CD4-positive, alpha-beta T cell (primary cell): ENCODE results near the gene PPP1R9B. TPM values are rescaled to one million over a fixed set of nuclear protein-coding genes. Genes with fewer than 3 reads are reported as not detected.

Source experiments
- ATAC-seq: fragments of 200-7000 bp; cut with Tn5 transposase; one replicate; pipeline ENCODE4 v1.10.0; 2022; ENCODE audit warnings: mild to moderate bottlenecking; ENCODE audit not compliant: poor library complexity
- CTCF ChIA-PET: fragments of 350-600 bp; sonication (Branson Sonifier 250); formaldehyde crosslinking; loops from one replicate; lab custom pipeline; 2021; ENCODE audit warnings: antibody characterized with exemption, inconsistent platforms; lab: Charles Lee
- POLR2A ChIA-PET: fragments of 350-600 bp; sonication (Branson Sonifier 250); formaldehyde crosslinking; loops from one replicate; lab custom pipeline; 2021; ENCODE audit warnings: antibody characterized with exemption, inconsistent platforms; lab: Charles Lee
- DNase-seq, 14 experiments: peaks; one replicate each; pipeline ENCODE4 v3.0.0-alpha.2; 2013 to 2020; ENCODE audit warnings: mixed read lengths in 2 of 14
- H3K27ac ChIP-seq, 2 donors: one replicate each; pipeline versions ENCODE4 v1.5.1 to v1.7.0; 2013; ENCODE audit warnings: low read length in 2 of 2, low read depth in 1 of 2, mild to moderate bottlenecking in 1 of 2
- H3K27me3 ChIP-seq, 2 experiments: 1 replicate in 1 of 2; 2 replicates in 1 of 2; pipeline versions ENCODE4 v1.6.1 to v1.7.0; 2013; ENCODE audit warnings: low read length in 2 of 2, control low read depth in 1 of 2, mild to moderate bottlenecking in 1 of 2, moderate library complexity in 1 of 2; ENCODE audit not compliant: insufficient read depth in 2 of 2, control insufficient read depth in 1 of 2
- H3K36me3 ChIP-seq: one replicate; pipeline ENCODE4 v1.6.1; 2013; ENCODE audit warnings: low read length, control low read depth; ENCODE audit not compliant: insufficient read depth
- H3K4me1 ChIP-seq: one replicate; pipeline ENCODE4 v1.6.1; 2013; ENCODE audit warnings: low read length, control low read depth; ENCODE audit not compliant: insufficient read depth
- H3K4me3 ChIP-seq: one replicate; pipeline ENCODE4 v1.5.1; 2013; ENCODE audit warnings: mild to moderate bottlenecking, low read length, moderate library complexity
- H3K9me3 ChIP-seq, 2 experiments: 1 replicate in 1 of 2; 2 replicates in 1 of 2; pipeline versions ENCODE4 v1.6.1 to v1.7.0; 2013; ENCODE audit warnings: low read length in 2 of 2, mild to moderate bottlenecking in 2 of 2, control low read depth in 1 of 2, moderate library complexity in 1 of 2; ENCODE audit not compliant: control insufficient read depth in 1 of 2, insufficient read depth in 1 of 2
- H3K27ac Mint-ChIP-seq: one replicate; pipeline ENCODE4 v1.8.0; 2020; ENCODE audit warnings: mixed read lengths
- H3K27me3 Mint-ChIP-seq: one replicate; pipeline ENCODE4 v1.8.0; 2021; ENCODE audit warnings: mixed read lengths
- H3K36me3 Mint-ChIP-seq: one replicate; pipeline ENCODE4 v1.8.0; 2021; ENCODE audit warnings: low read depth, mixed read lengths
- H3K4me1 Mint-ChIP-seq: one replicate; pipeline ENCODE4 v1.8.0; 2021; ENCODE audit warnings: low read depth, mixed read lengths
- H3K4me3 Mint-ChIP-seq: one replicate; pipeline ENCODE4 v1.8.0; 2020; ENCODE audit warnings: mild to moderate bottlenecking, mixed read lengths
- H3K9me3 Mint-ChIP-seq: one replicate; pipeline ENCODE4 v1.8.0; 2020; ENCODE audit warnings: mixed read lengths
- CTCF ChIP-seq: fragments of 200-600 bp; IDR thresholded peaks from one replicate; pipeline ENCODE4 v1.8.0; 2022; ENCODE audit warnings: antibody characterized with exemption, mild to moderate bottlenecking
- intact Hi-C, 2 experiments: fragments of 100-400 bp; cut with DNase I in 1 of 2; cut with micrococcal nuclease in 1 of 2; formaldehyde crosslinking; loops; one replicate each; pipeline versions ENCODE4 v1.15.1 to v1.9.0; 2023 to 2025; cut with DNase I, micrococcal nuclease
- total RNA-seq, 174 experiments: library from RNA in 2 of 174; stranded (reverse) in 2 of 174; gene quantifications; one replicate each; pipeline ENCODE4 v1.2.3 and lab custom pipeline; 2021 to 2026

PPP1R9B gene
- total RNA-seq, 2 experiments from 2014 or later, result 53.4 to 55.7 TPM

GRCh38 chr17:50173335-50173941 is 23.0 kb upstream of the PPP1R9B start:
- H3K9me3 ChIP-seq, result no peaks in the 10 kb centered on the region
- DNase-seq (no peak), ATAC-seq (no peak)
- no peaks in the 10 kb centered on the region for H3K36me3 Mint-ChIP-seq
- peaks cover 18% of the 10 kb centered on the region for H3K4me1 Mint-ChIP-seq
- no peak for TF ChIP-seq CTCF
- no peak overlapping the region for H3K27ac ChIP-seq
- no peaks in the 10 kb centered on the region for H3K9me3 Mint-ChIP-seq
- POLR2A ChIA-PET, result no interaction called here
- H3K27me3 Mint-ChIP-seq, result no peaks in the 10 kb centered on the region
- intact Hi-C loops, result no loop called here
- peaks cover 22% of the 10 kb centered on the region for H3K4me1 ChIP-seq
- H3K27ac Mint-ChIP-seq, result no peak overlapping the region
- H3K4me3 ChIP-seq, result no peak overlapping the region
- no peaks in the 10 kb centered on the region for H3K27me3 ChIP-seq
- H3K36me3 ChIP-seq, result no peaks in the 10 kb centered on the region
- CTCF ChIA-PET, result interaction anchor here (1.2 kb wide), 1 partner anchor 12 kb away, joined by 3 read pairs; no protein-coding TSS in a partner anchor
- no peak overlapping the region for H3K4me3 Mint-ChIP-seq

DNA sequence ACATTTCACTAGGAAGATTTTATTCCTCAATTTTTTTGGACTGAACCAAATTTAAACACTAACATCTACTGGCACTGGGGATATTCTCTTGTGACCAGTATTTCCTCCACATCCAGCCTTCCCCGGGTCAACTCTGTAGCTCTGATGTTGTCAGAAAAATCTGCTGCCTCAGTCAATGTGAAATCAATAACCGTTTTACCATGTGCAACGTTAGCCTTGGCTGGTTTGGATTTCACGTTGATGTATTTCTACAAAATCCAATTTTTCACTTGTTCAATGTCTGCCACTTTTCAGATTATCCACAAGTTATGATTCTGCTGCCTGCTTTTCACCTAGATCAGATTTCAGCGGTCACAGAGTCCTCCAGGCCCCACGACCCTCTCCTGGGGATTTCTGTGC is 22.5 kb upstream of the PPP1R9B start:
- no peaks in the 10 kb centered on the region for H3K9me3 ChIP-seq
- Mint-ChIP-seq H3K9me3 (no peaks in the 10 kb centered on the region), H3K36me3 (no peaks in the 10 kb centered on the region), H3K27me3 (no peaks in the 10 kb centered on the region), H3K4me1 (peaks cover 13% of the 10 kb centered on the region), H3K27ac (no peak overlapping the region), H3K4me3 (no peak overlapping the region)
- H3K27ac ChIP-seq, result no peak overlapping the region
- TF ChIP-seq CTCF, result no peak
- H3K36me3 ChIP-seq, result no peaks in the 10 kb centered on the region
- CTCF ChIA-PET, result no interaction called here
- DNase-seq (no peak), ATAC-seq (no peak)
- peaks cover 22% of the 10 kb centered on the region for H3K4me1 ChIP-seq
- POLR2A ChIA-PET, result no interaction called here
- intact Hi-C loops, result no loop called here
- no peaks in the 10 kb centered on the region for H3K27me3 ChIP-seq
- no peak overlapping the region for H3K4me3 ChIP-seq

DNA sequence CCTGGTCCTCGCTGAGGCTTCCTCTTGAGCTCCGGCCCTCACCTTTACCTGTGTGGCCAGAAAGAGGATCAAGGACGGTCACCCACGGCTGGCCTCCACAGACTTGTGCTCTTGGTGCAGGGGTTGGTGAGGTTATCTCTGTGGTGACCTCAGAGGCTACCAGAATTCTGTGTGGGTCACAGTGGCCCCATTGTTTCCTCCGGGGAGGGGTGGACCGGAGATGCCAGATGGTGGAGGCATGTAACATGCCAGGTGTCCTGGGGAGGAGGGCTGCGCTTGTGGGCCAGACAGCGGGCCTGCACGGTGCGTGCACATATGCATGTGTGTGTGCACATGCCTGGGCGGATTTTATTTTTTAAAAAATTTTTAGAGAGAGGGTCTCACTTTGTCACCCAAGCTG is 21.7 kb upstream of the PPP1R9B start:
- Mint-ChIP-seq H3K27ac (no peak overlapping the region), H3K4me1 (peaks cover 12% of the 10 kb centered on the region), H3K27me3 (no peaks in the 10 kb centered on the region), H3K9me3 (no peaks in the 10 kb centered on the region), H3K36me3 (no peaks in the 10 kb centered on the region), H3K4me3 (no peak overlapping the region)
- no peaks in the 10 kb centered on the region for H3K9me3 ChIP-seq
- DNase-seq (no peak), ATAC-seq (no peak)
- H3K27me3 ChIP-seq, result no peaks in the 10 kb centered on the region
- H3K4me3 ChIP-seq, result no peak overlapping the region
- H3K36me3 ChIP-seq, result no peaks in the 10 kb centered on the region
- POLR2A ChIA-PET, result no interaction called here
- CTCF ChIA-PET, result no interaction called here
- intact Hi-C loops, result no loop called here
- peaks cover 18% of the 10 kb centered on the region for H3K4me1 ChIP-seq
- no peak for TF ChIP-seq CTCF
- no peak overlapping the region for H3K27ac ChIP-seq
